Measurements from ENCODE around the gene ADPRHL1.
"Not testable (repeated sequence)": the region's sequence is repeated elsewhere in the genome, so short reads cannot be mapped to it uniquely, and the experiment has no call there.

ADPRHL1 gene

DNA sequence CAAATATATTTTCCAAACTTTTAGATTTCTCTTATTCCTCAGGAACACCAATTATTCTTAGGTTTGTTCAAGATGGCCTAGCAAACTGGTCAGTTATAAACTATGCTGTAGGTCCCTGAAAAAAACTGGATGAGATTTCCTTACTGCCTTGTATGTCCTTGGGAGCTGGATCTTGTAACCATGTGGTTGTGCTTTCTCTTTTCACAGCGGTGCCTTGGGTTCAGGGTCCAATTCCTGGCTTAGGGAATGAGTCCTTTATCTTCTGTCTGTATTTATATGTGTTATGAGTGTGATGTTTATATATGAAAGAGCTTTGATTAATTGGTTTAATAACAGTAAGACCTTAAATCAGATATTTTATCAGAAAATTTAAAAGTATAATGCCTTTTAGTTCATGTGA is 65.9 kb downstream of the ADPRHL1 start:
- Histone ChIP-seq H3K36me3 (ENCODE audit: control insufficient read depth, low read depth, low read length) (no peaks in the 10 kb centered on the region), H3K27ac (ENCODE audit: low read length) (no peak overlapping the region), H3K27me3 (ENCODE audit: control insufficient read depth, insufficient read depth, low read length) (no peaks in the 10 kb centered on the region), H3K4me1 (ENCODE audit: control insufficient read depth, low read depth, low read length) (peaks cover 9% of the 10 kb centered on the region), H3K9ac (ENCODE audit: low read length) (no peak overlapping the region), H3K4me3 (ENCODE audit: low read length) (no peak overlapping the region), H3K9me3 (ENCODE audit: control insufficient read depth, low read depth, low read length) (peaks cover 11% of the 10 kb centered on the region)

DNA sequence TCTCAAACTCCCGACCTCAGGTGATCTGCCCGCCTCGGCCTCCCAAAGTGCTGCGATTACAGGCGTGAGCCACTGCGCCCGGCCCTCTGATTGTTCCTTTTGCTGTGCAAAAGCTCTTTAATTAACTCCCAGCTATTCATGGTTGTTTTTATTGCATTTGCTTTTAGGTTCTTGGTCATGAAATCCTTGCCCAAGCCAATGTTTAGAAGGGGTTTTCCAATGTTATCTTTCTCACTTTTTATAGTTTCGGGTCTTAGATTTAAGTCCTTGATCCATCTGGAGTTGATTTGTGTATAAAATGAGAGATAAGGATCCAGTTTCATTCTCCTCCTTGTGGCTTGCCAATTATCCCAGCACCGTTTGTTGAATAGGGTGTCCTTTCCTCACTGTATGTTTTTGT is 70.2 kb downstream of the ADPRHL1 start:
- Histone ChIP-seq H3K9me3 (ENCODE audit: control insufficient read depth, low read depth, low read length) (peaks cover 6% of the 10 kb centered on the region), H3K36me3 (ENCODE audit: control insufficient read depth, low read depth, low read length) (no peaks in the 10 kb centered on the region), H3K4me1 (ENCODE audit: control insufficient read depth, low read depth, low read length) (peaks cover 6% of the 10 kb centered on the region), H3K4me3 (ENCODE audit: low read length) (no peak overlapping the region), H3K27me3 (ENCODE audit: control insufficient read depth, insufficient read depth, low read length) (no peaks in the 10 kb centered on the region), H3K27ac (ENCODE audit: low read length) (no peak overlapping the region), H3K9ac (ENCODE audit: low read length) (no peak overlapping the region)

DNA sequence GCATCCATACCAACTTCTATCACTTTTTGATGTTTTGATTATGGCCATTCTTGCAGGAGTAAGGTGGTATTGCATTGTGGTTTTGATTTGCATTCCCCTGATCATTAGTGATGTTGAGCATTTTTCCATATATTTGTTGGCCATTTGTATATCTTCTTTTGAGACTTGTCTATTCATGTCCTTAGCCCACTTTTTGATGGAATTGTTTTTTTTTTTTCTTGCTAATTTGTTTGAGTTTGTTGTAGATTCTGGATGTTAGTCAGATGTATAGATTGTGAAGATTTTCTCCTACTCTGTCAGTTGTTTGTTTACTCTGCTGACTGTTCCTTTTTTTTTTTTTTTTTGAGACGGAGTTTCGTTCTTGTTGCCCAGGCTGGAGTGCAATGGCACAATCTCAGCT is 70.7 kb downstream of the ADPRHL1 start:
- H3K36me3 ChIP-seq (ENCODE audit: control insufficient read depth, low read depth, low read length); H3K27me3 ChIP-seq (ENCODE audit: control insufficient read depth, insufficient read depth, low read length); H3K4me1 ChIP-seq (ENCODE audit: control insufficient read depth, low read depth, low read length); H3K4me3 ChIP-seq (ENCODE audit: low read length); H3K9me3 ChIP-seq (ENCODE audit: control insufficient read depth, low read depth, low read length); H3K9ac ChIP-seq (ENCODE audit: low read length); H3K27ac ChIP-seq (ENCODE audit: low read length): not testable (repeated sequence)

DNA sequence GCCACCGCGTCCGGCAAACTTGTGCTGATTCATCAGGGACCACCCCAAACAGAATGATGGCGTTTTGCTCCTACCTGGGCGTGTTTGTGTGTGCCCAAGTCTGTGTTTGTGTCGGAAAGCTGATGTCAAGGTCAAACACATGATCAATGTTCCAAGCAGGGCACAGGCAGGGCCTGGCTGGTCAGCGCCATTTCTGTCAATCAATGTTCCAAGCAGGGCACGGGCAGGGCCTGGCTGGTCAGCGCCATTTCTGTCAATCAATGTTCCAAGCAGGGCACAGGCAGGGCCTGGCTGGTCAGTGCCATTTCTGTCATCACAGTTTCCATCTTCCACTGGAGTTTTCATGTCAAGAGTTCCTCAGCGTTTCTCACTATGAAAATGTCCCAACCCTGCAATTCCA is 74.5 kb downstream of the ADPRHL1 start:
- H3K27me3 ChIP-seq (ENCODE audit: control insufficient read depth, insufficient read depth, low read length): no peaks in the 10 kb centered on the region
- H3K36me3 ChIP-seq (ENCODE audit: control insufficient read depth, low read depth, low read length): no peaks in the 10 kb centered on the region
- no peaks in the 10 kb centered on the region for H3K9me3 ChIP-seq (ENCODE audit: control insufficient read depth, low read depth, low read length)
- no peak overlapping the region for H3K4me3 ChIP-seq (ENCODE audit: low read length)
- peaks cover 16% of the 10 kb centered on the region for H3K4me1 ChIP-seq (ENCODE audit: control insufficient read depth, low read depth, low read length)
- no peak overlapping the region for H3K9ac ChIP-seq (ENCODE audit: low read length)
- H3K27ac ChIP-seq (ENCODE audit: low read length): no peak overlapping the region

DNA sequence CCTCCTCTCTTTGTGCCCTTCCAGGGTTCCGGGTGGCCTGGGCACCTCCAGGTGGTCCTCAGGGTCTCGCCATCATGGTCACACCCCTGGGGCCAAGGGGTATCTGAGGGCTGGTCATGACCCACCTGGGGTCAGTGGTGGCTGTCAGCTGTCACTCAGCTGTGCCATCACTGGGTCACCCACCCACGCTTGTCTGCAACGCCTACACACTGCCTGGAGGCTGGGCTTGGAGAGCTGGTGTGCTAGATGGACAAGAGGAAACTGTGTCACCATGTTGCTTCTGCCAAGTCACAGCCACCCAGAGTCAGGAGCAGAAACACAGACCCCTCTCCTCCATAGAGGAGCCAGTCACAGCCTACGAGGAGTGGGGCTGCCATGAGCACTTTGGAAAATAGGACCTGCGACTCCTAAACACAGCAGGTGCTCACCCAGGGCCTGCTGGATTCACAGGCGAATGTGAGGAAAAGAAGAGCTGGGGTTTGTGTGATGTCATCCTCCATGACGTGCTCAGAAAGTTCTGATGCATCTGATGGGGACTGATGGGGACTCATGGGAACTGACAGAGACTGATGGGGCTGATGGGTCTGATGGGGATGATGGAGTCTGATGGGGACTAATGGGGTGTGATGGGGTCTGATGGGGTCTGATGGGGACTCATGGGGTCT is 78.6 kb downstream of the ADPRHL1 start:
- Histone ChIP-seq H3K4me1 (ENCODE audit: control insufficient read depth, low read depth, low read length) (peaks cover 10% of the 10 kb centered on the region), H3K4me3 (ENCODE audit: low read length) (no peak overlapping the region), H3K27ac (ENCODE audit: low read length) (no peak overlapping the region), H3K36me3 (ENCODE audit: control insufficient read depth, low read depth, low read length) (no peaks in the 10 kb centered on the region), H3K9me3 (ENCODE audit: control insufficient read depth, low read depth, low read length) (no peaks in the 10 kb centered on the region), H3K9ac (ENCODE audit: low read length) (no peak overlapping the region), H3K27me3 (ENCODE audit: control insufficient read depth, insufficient read depth, low read length) (no peaks in the 10 kb centered on the region)

DNA sequence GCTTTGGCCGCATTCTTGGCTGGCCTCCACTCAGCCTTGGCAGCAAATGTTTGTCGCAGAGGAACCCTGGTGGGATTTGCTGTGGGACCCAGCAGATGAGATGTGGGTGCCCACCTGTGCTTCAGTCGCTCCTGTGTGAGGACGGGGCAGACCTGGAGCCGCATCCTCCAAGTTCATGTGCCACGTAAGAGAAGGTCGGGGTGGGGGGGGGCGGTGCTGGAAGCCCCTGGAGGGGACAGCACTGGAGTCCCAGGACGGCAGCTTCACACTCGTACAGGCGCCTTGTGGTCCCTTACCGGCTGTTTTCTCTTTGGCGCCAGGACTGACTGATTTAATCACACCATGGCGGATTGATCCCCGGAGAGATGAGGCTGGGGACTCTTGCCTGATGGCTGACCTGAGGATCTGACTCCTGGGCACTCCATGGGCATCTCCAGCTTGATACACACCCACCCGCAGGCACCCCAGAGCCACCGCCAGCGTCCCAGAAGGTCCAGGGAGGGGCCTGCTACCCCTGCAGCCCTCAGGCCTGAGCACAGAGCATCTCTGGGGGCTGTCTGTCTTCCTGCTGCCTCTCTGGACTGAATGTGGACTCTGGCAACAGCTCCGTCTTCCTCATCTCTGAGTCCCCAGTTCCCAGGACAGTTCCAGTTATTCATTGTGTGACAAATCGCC is 79.3 kb downstream of the ADPRHL1 start:
- Histone ChIP-seq H3K36me3 (ENCODE audit: control insufficient read depth, low read depth, low read length) (no peaks in the 10 kb centered on the region), H3K9ac (ENCODE audit: low read length) (no peak overlapping the region), H3K27me3 (ENCODE audit: control insufficient read depth, insufficient read depth, low read length) (no peaks in the 10 kb centered on the region), H3K9me3 (ENCODE audit: control insufficient read depth, low read depth, low read length) (no peaks in the 10 kb centered on the region), H3K4me3 (ENCODE audit: low read length) (no peak overlapping the region), H3K4me1 (ENCODE audit: control insufficient read depth, low read depth, low read length) (peaks cover 10% of the 10 kb centered on the region), H3K27ac (ENCODE audit: low read length) (no peak overlapping the region)

DNA sequence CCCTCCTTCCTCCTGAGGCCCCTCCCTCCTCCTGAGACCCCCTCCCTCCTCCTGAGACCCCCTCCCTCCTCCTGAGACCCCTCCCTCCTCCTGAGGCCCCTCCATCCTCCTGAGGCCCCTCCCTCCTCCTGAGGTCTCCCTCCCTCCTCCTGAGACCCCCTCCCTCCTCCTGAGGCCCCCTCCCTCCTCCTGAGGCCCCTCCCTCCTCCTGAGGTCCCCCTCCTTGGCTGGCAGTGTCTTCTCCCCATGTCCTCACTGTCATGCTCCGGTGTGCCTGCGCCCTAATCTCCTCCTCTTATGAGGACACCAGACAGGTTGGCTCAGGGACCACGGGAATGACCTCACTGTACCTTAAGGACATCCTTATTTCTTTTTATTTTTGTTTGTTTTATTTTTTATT is 81.6 kb downstream of the ADPRHL1 start:
- not testable (repeated sequence) for H3K9ac ChIP-seq (ENCODE audit: low read length); H3K4me1 ChIP-seq (ENCODE audit: control insufficient read depth, low read depth, low read length); H3K27ac ChIP-seq (ENCODE audit: low read length); H3K36me3 ChIP-seq (ENCODE audit: control insufficient read depth, low read depth, low read length); H3K27me3 ChIP-seq (ENCODE audit: control insufficient read depth, insufficient read depth, low read length); H3K9me3 ChIP-seq (ENCODE audit: control insufficient read depth, low read depth, low read length); H3K4me3 ChIP-seq (ENCODE audit: low read length)

DNA sequence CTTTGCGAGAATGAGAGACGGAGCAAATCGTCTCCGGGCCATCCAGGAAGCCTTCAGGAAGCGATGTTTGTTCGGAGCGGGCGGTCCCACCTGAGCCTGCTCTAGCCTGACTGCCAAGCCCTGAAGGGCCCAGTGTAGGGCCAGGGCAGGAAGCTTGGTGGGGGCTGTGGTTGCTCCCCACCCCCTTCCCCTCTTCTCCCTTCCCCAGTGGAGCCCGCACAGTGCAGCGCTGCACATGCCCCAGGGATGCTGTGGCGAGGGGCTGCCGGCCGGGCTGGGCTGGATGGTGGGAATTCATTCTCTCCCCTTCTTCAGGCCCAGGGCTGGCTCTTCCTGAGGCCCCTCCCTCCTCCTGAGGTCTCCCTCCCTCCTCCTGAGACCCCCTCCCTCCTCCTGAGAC is 82.2 kb downstream of the ADPRHL1 start:
- no peak overlapping the region for H3K9ac ChIP-seq (ENCODE audit: low read length)
- no peaks in the 10 kb centered on the region for H3K27me3 ChIP-seq (ENCODE audit: control insufficient read depth, insufficient read depth, low read length)
- no peaks in the 10 kb centered on the region for H3K36me3 ChIP-seq (ENCODE audit: control insufficient read depth, low read depth, low read length)
- H3K4me1 ChIP-seq (ENCODE audit: control insufficient read depth, low read depth, low read length): peaks cover 3% of the 10 kb centered on the region
- no peak overlapping the region for H3K27ac ChIP-seq (ENCODE audit: low read length)
- no peaks in the 10 kb centered on the region for H3K9me3 ChIP-seq (ENCODE audit: control insufficient read depth, low read depth, low read length)
- no peak overlapping the region for H3K4me3 ChIP-seq (ENCODE audit: low read length)

DNA sequence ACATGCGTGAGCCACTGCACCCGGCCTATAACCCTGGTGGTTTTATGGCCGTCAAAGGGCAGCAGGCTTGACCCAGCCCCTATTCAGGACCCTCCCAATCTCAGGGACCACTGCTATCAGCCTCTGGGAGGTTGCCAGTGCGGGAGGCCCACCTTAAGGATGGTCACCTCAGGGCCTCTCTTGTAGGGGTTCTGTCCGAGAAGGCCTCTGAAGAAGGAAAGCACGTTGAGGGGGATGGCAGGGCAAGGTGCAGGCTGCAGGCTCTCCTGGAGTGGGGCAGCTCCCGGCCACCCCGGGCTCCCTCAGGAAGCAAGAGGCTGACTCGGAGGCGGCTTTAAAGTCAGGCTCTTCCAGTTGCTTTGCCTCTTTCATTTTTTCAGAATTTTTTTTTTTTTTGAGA is 83.4 kb downstream of the ADPRHL1 start:
- Histone ChIP-seq H3K9me3 (ENCODE audit: control insufficient read depth, low read depth, low read length) (no peaks in the 10 kb centered on the region), H3K36me3 (ENCODE audit: control insufficient read depth, low read depth, low read length) (no peaks in the 10 kb centered on the region), H3K27me3 (ENCODE audit: control insufficient read depth, insufficient read depth, low read length) (no peaks in the 10 kb centered on the region), H3K4me1 (ENCODE audit: control insufficient read depth, low read depth, low read length) (no peaks in the 10 kb centered on the region), H3K4me3 (ENCODE audit: low read length) (no peak overlapping the region), H3K9ac (ENCODE audit: low read length) (no peak overlapping the region), H3K27ac (ENCODE audit: low read length) (no peak overlapping the region)

DNA sequence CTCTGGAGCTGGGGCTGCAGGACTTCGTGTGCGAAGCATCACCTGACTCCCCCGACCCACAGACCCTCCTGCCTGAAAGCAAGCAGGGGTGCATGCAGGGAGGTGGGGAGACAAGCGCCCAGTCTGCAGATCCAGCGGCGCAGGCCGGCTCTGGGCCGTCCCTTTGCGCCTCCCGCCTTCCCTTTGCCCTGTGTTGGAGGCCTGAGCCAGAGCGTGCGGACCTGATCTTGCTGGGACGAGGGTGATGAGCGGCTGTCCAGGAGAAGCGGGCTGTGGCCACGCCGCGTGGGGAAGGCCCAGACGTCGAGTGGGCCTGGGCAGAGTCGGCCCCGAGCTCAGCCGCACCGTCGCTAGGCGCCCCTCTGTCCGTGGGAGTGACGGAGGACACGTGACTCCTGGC is 84.1 kb downstream of the ADPRHL1 start:
- Histone ChIP-seq H3K27ac (ENCODE audit: low read length) (no peak overlapping the region), H3K4me3 (ENCODE audit: low read length) (no peak overlapping the region), H3K4me1 (ENCODE audit: control insufficient read depth, low read depth, low read length) (peaks cover 4% of the 10 kb centered on the region), H3K27me3 (ENCODE audit: control insufficient read depth, insufficient read depth, low read length) (no peaks in the 10 kb centered on the region), H3K36me3 (ENCODE audit: control insufficient read depth, low read depth, low read length) (no peaks in the 10 kb centered on the region), H3K9ac (ENCODE audit: low read length) (no peak overlapping the region), H3K9me3 (ENCODE audit: control insufficient read depth, low read depth, low read length) (no peaks in the 10 kb centered on the region)

DNA sequence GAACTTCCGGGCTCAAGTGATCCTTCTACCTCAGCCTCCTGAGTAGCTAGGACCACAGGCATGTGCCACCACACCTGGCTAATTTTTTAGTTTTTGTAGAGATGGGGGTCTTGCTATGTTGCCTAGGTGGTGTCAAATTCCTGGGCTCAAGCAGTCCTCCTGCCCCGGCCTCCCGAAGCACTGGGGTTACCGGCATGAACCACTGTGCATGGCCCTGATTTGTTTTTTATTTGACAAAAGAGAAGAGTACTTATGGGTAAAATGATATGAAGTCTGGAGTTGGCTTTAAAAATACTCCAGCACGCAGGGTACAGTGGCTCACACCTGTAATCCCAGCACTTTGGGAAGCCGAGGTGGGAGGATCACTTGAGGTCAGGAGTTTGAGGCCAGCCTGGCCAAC is 84.9 kb downstream of the ADPRHL1 start:
- not testable (repeated sequence) for H3K4me1 ChIP-seq (ENCODE audit: control insufficient read depth, low read depth, low read length); H3K9me3 ChIP-seq (ENCODE audit: control insufficient read depth, low read depth, low read length); H3K27me3 ChIP-seq (ENCODE audit: control insufficient read depth, insufficient read depth, low read length); H3K9ac ChIP-seq (ENCODE audit: low read length); H3K27ac ChIP-seq (ENCODE audit: low read length); H3K4me3 ChIP-seq (ENCODE audit: low read length); H3K36me3 ChIP-seq (ENCODE audit: control insufficient read depth, low read depth, low read length)

DNA sequence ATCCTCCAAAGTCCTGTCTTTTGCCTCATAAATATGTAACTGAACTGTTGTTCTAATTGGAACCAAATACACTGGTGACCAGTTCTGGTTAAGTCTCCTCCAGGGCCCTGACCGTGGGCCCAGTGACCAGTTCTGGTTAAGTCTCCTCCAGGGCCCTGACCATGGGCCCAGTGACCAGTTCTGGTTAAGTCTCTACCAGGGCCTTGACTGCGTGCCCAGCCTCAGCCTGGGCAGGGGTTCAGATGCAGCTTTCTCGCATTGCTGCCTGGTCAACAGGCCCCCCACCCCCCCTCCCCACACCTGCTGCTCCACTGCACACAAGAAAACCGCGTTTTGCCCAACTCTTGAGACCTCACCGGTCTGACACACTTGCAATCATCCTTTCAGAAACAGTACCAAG is 85.5 kb downstream of the ADPRHL1 start:
- Histone ChIP-seq H3K4me3 (ENCODE audit: low read length) (no peak overlapping the region), H3K9me3 (ENCODE audit: control insufficient read depth, low read depth, low read length) (no peaks in the 10 kb centered on the region), H3K9ac (ENCODE audit: low read length) (no peak overlapping the region), H3K36me3 (ENCODE audit: control insufficient read depth, low read depth, low read length) (no peaks in the 10 kb centered on the region), H3K27me3 (ENCODE audit: control insufficient read depth, insufficient read depth, low read length) (no peaks in the 10 kb centered on the region), H3K27ac (ENCODE audit: low read length) (no peak overlapping the region), H3K4me1 (ENCODE audit: control insufficient read depth, low read depth, low read length) (peaks cover 4% of the 10 kb centered on the region)

Data from iPS-18a (cell line).